ENCODE data around the gene ATG101. TPM values are rescaled to one million over a fixed set of nuclear protein-coding genes. Genes with fewer than 3 reads are reported as not detected.

The ATG101 gene
- total and polyA plus RNA-seq, 4 donors: 12.9 to 31.8 (median 29.4) TPM

- WGBS: 28% methylated on average over 20 of the region's 20 CpGs
- Histone ChIP-seq H3K27me3 (ENCODE audit: control insufficient read depth in 4 of 4, insufficient read depth in 4 of 4, low read length in 3 of 4) (no peaks in the 10 kb centered on the region), H3K4me1 (ENCODE audit: control insufficient read depth in 4 of 4, insufficient read depth in 4 of 4, low read length in 3 of 4) (peaks cover 0 to 22% (median 14%) of the 10 kb centered on the region in 4 donors), H3K27ac (ENCODE audit: low read depth in 1 of 2, low read length in 2 of 2) (peak overlapping the region in 1 of 2 donors; percentile 28), H3K9ac (ENCODE audit: low read depth in 1 of 2, low read length in 2 of 2) (no peak overlapping the region), H3K9me3 (ENCODE audit: control insufficient read depth in 4 of 4, low read length in 3 of 4) (no peaks in the 10 kb centered on the region), H3K4me3 (ENCODE audit: low read depth in 1 of 3, low read length in 3 of 3) (peak overlapping the region in 2 of 3 donors; percentile 41 to 53), H3K36me3 (ENCODE audit: control insufficient read depth in 4 of 4, insufficient read depth in 3 of 4, low read depth in 1 of 4, low read length in 3 of 4) (no peaks in the 10 kb centered on the region)
- TF ChIP-seq HNF4A (conservative IDR thresholded peaks at IDR 0.05): no peak
- TF ChIP-seq EGR1 (IDR thresholded peaks at IDR 0.05; ENCODE audit: low read depth in 2 of 2): no peak
- TF ChIP-seq GABPA (IDR thresholded peaks at IDR 0.05 in 1 of 2, conservative IDR thresholded peaks at IDR 0.05 in 1 of 2): no peak
- no peak for TF ChIP-seq RXRA (IDR thresholded peaks at IDR 0.05)
- TF ChIP-seq RAD21 (IDR thresholded peaks at IDR 0.05): no peak
- TF ChIP-seq FOXA2 (IDR thresholded peaks at IDR 0.05): no peak
- no peak for TF ChIP-seq CTCF (IDR thresholded peaks at IDR 0.05; ENCODE audit: low read depth, low read length, missing input control)
- TF ChIP-seq, protein P1, sequence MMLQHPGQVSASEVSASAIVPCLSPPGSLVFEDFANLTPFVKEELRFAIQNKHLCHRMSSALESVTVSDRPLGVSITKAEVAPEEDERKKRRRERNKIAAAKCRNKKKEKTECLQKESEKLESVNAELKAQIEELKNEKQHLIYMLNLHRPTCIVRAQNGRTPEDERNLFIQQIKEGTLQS (IDR thresholded peaks at IDR 0.05): no peak
- TF ChIP-seq MAX (IDR thresholded peaks at IDR 0.05): no peak
- no peak for TF ChIP-seq YY1 (IDR thresholded peaks at IDR 0.05)
- DNase-seq (ENCODE audit: low spot score): no peak
Observed at GRCh38 chr12:52023976-52024688, 45.6 kb upstream of the ATG101 start.

DNA sequence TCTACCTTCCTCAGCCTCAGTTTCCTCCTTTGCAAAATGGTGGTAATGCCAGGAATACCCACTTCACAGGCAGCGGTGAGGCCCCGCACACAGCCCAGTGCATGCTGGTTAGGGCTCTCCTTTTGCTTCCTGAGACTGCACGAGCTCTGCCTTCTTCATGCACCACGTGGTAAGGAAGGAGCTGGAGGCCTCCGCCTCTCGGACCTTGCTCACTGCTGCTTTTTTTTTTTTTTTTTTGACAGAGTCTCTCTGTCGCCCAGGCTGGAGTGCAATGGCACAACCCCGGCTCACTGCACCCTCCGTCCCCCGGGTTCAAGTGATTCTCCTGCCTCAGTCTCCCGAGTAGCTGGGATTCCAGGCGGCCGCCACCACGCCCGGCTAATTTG lies 44.9 kb upstream of the ATG101 start:
- WGBS: 67% methylated on average over 15 of the region's 15 CpGs
- Histone ChIP-seq H3K27ac (ENCODE audit: low read depth in 1 of 2, low read length in 2 of 2) (peak overlapping the region; percentile 47 to 66), H3K9me3 (ENCODE audit: control insufficient read depth in 4 of 4, low read length in 3 of 4) (no peaks in the 10 kb centered on the region), H3K4me3 (ENCODE audit: low read depth in 1 of 3, low read length in 3 of 3) (no peak overlapping the region), H3K36me3 (ENCODE audit: control insufficient read depth in 4 of 4, insufficient read depth in 3 of 4, low read depth in 1 of 4, low read length in 3 of 4) (no peaks in the 10 kb centered on the region), H3K27me3 (ENCODE audit: control insufficient read depth in 4 of 4, insufficient read depth in 4 of 4, low read length in 3 of 4) (no peaks in the 10 kb centered on the region), H3K4me1 (ENCODE audit: control insufficient read depth in 4 of 4, insufficient read depth in 4 of 4, low read length in 3 of 4) (peaks cover 0 to 22% (median 14%) of the 10 kb centered on the region in 4 donors), H3K9ac (ENCODE audit: low read depth in 1 of 2, low read length in 2 of 2) (no peak overlapping the region)
- TF ChIP-seq YY1 (IDR thresholded peaks at IDR 0.05) (no peak), RAD21 (IDR thresholded peaks at IDR 0.05) (no peak), ZBTB33 (IDR thresholded peaks at IDR 0.05) (no peak), HNF4G (IDR thresholded peaks at IDR 0.05) (no peak), GABPA (IDR thresholded peaks at IDR 0.05 in 1 of 2, conservative IDR thresholded peaks at IDR 0.05 in 1 of 2) (no peak), CTCF (IDR thresholded peaks at IDR 0.05; ENCODE audit: low read depth, low read length, missing input control) (no peak), FOXA2 (IDR thresholded peaks at IDR 0.05) (no peak), RXRA (IDR thresholded peaks at IDR 0.05) (no peak), FOXA1 (IDR thresholded peaks at IDR 0.05) (no peak), TAF1 (conservative IDR thresholded peaks at IDR 0.05) (no peak), REST (IDR thresholded peaks at IDR 0.05) (no peak), HNF4A (conservative IDR thresholded peaks at IDR 0.05) (no peak)
- TF ChIP-seq, protein P1 (IDR thresholded peaks at IDR 0.05): no peak
- no peak for DNase-seq (ENCODE audit: low spot score)

All from liver (tissue), 9 donors.